Hindlimb muscle (tissue), 1 donor: ENCODE measurements around the gene C1QTNF8. TPM values are rescaled to one million over a fixed set of nuclear protein-coding genes. Genes with fewer than 3 reads are reported as not detected.

Experiments
- DNase-seq: peaks from one replicate; pipeline ENCODE4 v3.0.0-alpha.2; 2013
- polyA plus RNA-seq: library from polyadenylated mRNA; unstranded; fragments of 120-200 nt; gene quantifications from one replicate; pipeline ENCODE4 v1.2.1, GENCODE V29; 2013; ENCODE audit not compliant: insufficient read length

C1QTNF8 gene
- polyA plus RNA-seq, 1 donor: not detected

- no peak for DNase-seq
Measured at GRCh38 chr16:1107731-1108130, 11.7 kb upstream of the C1QTNF8 start.

- no peak for DNase-seq
Measured at GRCh38 chr16:1107141-1107540, 11.1 kb upstream of the C1QTNF8 start.

- no peak for DNase-seq
Measured at GRCh38 chr16:1106659-1107058, 10.6 kb upstream of the C1QTNF8 start.

GRCh38 chr16:1105888-1106620 lies 10.0 kb upstream of the C1QTNF8 start:
- peak; percentile 54 for DNase-seq

GRCh38 chr16:1103636-1103980 lies 7.6 kb upstream of the C1QTNF8 start:
- DNase-seq: no peak

GRCh38 chr16:1102921-1103635 lies 7.0 kb upstream of the C1QTNF8 start:
- DNase-seq: peak; percentile 50

GRCh38 chr16:1102333-1102700 lies 6.3 kb upstream of the C1QTNF8 start:
- no peak for DNase-seq

- no peak for DNase-seq
Measured at GRCh38 chr16:1101573-1102332, 5.7 kb upstream of the C1QTNF8 start.

GRCh38 chr16:1101133-1101532 lies 5.1 kb upstream of the C1QTNF8 start:
- no peak for DNase-seq

GRCh38 chr16:1100084-1100800 lies 4.2 kb upstream of the C1QTNF8 start:
- DNase-seq: no peak

- DNase-seq: no peak
Measured at GRCh38 chr16:1099189-1100083, 3.4 kb upstream of the C1QTNF8 start.

GRCh38 chr16:1098266-1098991 lies 2.4 kb upstream of the C1QTNF8 start:
- DNase-seq: no peak

GRCh38 chr16:1097800-1098199 lies 1.8 kb upstream of the C1QTNF8 start:
- DNase-seq: no peak

GRCh38 chr16:1097156-1097555 lies 1.1 kb upstream of the C1QTNF8 start:
- DNase-seq: no peak

GRCh38 chr16:1095450-1096168 lies 435 bp downstream of the C1QTNF8 start:
- DNase-seq: no peak

GRCh38 chr16:1094601-1095449 lies 1.2 kb downstream of the C1QTNF8 start:
- DNase-seq: no peak

GRCh38 chr16:1094124-1094479 lies 1.9 kb downstream of the C1QTNF8 start:
- DNase-seq: no peak

GRCh38 chr16:1093284-1094123 lies 2.5 kb downstream of the C1QTNF8 start:
- DNase-seq: no peak
